EL (cell line): ENCODE data around the gene TFB2M.

Source experiments
- DNase-seq: peaks from one replicate; pipeline ENCODE4 v3.0.0-alpha.2; 2016

The TFB2M gene

DNA sequence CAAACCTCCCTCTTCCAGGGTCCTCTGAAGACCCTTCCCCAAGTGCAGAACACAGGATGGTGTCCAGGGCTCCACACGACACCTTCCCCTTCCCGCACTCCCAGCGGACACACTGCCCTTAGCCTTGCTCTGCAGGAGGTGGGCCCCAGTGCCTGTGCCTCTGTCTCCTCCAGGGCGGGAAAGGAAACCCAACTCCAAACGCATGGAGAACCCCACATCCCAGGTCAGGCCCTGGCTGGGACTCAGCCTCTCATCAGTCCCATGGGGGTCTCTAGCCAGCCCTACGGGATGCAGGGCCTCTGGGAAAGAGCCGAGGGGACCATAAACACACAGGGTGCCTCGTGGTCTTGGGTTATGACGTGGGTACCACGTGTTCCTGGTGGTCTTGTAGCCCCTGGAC is 53.4 kb downstream of the TFB2M start:
- DNase-seq, result no peak

DNA sequence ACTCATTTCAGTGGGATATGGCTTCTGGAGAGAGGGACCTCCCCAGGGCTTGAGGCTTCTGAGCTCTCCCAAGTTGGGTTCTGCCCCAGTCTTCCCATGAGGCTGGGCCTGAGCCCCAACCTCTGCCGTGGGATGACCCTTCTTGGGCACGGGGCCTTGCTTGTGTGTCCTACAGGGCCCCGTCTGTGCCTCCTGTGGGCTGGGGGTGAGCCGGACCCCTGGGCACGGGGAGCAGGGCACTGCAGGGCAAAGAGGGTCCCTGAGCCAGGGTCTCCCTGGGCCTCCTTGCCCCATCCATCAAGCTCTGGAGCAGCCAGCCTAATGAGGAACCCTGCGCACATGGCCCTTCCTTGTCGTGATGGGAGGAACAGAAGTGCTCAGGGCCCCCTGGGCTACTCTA is 53.8 kb downstream of the TFB2M start:
- no peak for DNase-seq

DNA sequence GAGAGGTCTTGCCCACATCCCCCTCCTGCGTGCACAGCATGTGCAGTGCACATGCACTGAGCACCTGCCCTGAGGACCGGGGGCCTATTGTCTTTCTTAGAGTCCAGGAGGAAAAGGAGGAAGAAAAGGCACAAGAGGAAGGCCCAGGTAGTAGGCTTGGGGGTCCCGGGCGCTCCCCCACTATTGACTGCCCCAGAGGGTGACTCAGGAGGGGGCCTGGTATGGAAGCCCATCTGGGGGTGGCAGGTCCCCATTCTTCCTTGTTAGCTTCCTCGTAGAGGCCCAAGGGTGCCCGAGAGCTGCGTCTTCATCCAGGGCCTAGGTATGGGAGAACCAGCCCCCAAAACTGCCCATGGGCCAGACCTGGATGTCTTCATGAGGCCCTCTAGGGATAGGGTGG is 54.9 kb downstream of the TFB2M start:
- DNase-seq, result no peak

DNA sequence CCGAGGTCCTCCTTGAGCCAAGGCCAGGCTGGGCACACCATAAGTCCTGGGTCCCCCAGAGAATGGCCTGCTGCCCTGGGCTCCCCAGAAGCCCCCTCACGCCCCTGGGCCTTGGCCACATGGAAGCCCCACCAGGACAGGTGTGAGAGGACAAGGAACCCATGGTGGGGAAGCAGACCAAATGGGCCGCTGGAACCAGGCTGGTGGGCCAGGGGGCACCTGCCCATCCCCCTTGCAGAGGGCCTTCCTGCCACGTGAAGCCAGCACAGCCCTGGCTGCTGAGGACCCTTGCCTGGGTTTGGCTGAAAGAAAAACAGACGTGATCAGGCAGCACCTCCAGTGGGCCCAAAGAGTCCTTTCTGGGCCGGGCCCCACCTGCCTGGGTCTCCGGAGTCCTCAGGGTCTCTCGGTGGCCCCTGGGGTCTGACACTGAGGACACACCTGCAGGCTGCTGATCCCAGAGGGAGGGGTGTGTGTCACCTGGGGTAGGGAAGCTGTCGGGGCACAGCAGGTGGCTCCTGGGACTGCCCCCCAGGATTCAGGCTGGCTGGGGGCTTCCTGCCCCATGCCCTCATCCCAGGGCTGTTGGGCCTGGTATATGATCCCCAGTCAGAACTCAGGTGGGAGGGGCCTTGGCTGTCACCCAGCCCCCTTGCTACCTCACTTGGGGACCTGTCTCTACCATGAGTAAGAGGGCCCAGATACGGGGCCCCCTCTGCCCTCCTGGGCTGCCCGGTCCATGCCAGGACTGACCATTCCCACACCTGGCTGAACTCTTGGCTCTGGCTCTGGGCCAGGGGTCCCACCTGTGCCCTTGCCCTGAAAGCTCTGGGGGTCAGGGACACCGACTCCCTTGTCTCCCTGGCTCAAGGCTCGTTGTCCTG is 55.7 kb downstream of the TFB2M start:
- DNase-seq, result no peak

DNA sequence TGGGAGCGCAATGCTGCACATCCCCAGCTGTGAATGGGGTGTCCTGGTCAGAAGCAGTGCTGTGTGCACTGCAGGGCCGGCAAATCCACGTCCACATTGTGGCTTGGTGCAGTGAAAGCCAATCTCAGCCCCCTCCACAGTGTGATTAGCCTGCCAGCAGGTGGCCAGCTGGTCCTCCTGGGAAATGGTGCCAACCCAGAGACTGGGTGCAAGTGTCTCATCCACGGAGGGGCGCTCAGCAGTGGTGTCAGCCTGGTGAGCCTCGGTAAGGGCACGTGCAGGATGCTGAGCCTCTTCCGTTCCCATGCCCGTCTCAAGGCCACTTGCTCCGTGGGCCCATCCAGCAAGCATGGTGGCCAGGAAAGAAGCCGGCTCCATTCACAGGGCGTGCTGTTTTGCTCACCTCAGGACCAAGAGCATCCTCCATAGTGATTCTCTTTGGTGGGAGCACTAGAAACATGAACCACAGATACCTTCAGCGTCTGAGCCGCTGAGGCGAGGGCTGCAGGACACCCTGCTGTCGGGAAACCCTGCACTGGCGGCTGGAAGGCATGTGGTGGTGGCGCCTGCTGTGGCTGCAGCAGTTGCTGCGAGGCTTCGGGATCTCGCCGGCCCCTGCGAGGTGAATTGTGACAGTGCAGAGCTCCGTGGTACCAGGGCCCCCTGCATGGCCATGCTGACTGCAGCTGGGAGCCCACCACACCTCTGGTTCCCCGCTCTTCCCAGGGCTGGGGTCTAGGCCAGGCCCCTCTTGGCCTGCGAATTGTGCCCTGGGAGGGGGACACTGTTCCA is 57.0 kb downstream of the TFB2M start:
- no peak for DNase-seq

DNA sequence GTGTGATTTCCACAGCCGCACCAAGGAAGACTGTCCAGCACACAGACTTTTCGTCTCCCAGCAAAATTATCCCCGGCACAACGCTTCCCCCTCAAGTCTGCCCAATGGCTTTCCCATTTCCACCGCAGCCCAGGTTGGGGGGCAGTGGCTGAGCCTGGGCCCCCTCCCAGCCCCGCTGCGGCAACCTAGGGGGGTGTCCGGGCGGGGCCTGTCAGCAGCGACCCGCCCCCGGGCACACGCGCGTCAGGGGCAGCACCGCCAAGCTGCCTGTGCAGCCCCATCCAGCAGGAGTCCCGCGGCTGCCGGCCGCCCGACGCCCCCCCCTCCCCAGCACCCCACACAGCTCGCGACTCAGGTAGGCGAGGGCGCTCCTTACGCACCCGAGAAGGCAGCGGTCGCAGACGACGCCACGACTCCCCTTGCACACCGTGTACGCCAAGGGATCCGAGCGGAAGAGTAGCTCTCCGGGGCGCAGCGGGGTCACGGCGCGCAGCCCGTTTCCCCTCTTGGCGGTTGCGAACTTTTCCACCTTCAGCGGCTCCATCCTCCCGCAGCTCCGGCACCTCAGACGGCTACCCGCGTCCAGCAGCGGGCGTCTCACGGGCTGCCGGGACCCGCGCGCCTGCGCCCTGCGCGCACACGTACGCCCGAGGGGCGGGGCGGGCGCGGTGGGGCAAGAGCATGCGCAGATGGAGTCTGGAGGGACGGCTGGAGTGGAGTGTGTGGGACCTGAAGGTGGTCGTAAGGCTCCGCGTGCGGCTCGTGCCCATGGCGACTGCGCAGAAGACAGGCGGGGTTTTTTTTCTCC is 59.2 kb downstream of the TFB2M start, which contains the start of gene SMYD3:
TSS of gene SMYD3 (minus strand) at position 606 of the 808 bp plus-strand sequence.
- peak; percentile 79 for DNase-seq

DNA sequence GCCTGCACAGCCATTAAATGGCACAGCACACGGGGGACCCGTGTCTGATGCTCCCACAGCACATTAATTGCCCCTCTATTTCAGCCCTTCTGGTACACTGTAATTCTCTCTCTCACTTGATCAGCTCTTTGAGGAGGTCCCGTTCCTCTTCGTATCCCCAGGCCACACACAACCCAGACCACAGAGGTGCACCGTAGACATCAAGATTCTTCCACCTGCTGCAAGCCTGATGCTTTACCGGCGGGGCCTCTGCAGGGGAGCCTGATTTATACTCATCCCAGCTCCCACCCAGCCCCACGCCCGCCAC is 59.7 kb downstream of the TFB2M start:
- no peak for DNase-seq

DNA sequence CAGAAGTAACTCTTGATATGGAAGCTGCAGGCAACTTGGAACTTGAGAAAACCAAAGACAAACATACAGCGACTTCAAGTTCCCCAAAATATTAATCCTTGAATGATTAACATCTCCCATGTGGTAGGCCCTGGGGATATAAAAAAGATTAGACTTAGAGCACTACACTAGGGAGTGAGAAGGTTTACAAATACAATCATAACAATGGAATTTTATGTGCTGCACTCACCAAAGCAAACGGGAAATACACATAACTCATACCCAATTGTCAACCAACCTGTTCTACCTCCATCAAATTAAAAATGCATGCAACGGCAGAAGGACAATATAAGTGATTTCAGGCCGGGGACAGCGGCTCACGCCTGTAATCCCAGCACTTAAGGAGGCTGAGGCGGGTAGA is 62.7 kb downstream of the TFB2M start:
- DNase-seq, result peak; percentile 73

DNA sequence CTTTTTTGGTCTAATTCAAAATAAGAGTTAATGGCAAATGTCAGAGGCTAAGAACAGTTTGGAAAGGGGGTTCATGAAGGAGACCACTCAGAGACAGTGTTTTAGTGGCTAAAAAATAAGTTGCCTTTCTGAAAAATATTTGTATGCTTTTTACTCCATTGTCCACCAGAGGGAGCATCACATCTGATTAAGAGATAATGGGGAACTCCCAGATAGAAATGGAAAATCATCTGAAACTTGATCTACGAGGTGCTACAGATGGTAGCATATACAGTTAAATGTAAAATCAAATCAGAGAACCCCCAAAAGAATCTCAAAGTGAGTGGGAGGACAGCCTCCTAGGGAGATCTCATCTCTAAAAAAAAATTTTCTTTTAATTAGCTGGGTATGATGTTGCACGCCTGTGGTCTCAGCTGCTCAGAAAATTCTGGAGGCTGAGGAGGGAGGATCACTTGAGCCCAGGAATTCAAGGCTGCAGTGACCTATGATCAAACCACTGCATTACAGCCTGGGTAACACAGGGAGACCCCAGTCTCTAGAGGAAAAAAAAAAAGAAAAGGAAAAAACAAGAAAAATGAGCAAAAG is 68.6 kb downstream of the TFB2M start:
- DNase-seq, result peak; percentile 75

DNA sequence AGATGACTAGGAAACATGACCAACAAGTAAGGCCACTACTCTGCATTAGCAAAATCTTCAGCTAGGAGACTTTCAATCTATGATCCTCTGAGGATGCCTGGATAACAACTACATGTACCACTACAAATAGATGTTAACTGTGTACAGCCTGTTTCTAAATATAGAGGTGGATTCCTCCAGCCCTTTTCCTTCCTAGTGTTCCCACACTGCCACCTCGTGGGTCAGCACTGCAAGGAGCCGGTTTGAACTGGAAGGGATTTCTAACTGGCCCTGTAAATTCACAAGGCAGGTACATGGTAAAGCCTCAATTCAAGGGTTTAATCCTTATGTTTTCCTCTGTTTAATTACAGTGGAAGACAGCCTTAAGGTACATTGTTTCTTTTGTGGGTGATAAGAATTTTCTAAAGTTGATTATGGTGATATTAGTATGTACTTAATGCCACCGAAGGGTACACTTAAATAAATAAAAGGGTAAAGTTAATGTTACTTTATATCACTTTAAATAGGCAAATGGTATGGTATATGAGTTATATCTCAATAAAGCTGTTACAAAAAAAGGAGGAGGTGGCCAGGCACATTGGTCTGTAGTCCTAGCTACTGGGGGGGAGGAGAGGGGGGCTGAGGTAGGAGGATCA is 73.3 kb downstream of the TFB2M start:
- DNase-seq, result peak; percentile 74

DNA sequence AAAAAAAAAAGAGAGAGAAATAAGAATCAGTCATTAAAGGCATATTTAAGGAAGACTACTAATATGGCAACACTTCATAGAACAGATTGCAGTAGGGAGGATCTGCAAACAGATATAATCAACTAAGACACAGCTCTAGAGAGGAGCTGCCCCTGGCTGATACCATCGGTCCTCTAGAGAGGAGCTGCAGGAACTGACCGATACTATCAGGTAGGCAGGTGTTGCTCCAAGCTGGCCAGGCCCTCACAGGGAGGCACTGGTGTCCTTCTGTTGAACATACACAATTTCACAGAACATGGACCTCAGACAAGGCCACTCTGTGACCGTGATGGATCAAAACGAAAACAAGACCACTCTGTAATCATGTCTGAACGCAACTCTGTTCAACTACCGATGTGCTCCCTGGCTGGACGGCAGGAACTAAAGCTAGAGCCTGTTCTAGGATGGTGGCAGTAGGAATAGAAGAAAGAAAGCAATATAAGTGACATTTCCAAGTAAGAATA is 74.5 kb downstream of the TFB2M start:
- DNase-seq, result no peak
